D341Med (cell line): ENCODE data around the gene KIAA0825.
"Not testable (repeated sequence)": the region's sequence is repeated elsewhere in the genome, so short reads cannot be mapped to it uniquely, and the experiment has no call there.

ENCODE experiments used
- DNase-seq: peaks from one replicate; pipeline ENCODE4 v3.0.0; 2012; ENCODE audit warnings: low spot score

KIAA0825 gene

DNA sequence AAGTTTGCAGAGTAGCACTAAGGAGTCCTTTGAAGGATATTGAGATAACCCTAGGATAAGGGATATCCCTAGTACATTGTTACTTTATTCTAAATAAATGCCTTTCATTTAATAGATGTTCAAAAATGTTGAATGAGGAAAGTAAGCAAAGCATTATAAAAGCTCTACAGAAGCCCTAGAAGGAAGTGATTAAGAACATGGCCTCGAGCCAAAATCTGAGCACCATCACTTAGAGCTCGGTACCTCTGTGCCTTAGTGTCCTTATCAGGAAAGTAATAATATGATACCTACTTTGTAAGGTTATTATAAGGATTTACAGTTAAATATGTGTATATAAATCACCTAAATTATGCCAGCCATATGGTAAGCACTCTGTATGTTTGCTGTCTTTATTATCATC, 242.6 kb downstream of the KIAA0825 start:
- DNase-seq, result no peak

DNA sequence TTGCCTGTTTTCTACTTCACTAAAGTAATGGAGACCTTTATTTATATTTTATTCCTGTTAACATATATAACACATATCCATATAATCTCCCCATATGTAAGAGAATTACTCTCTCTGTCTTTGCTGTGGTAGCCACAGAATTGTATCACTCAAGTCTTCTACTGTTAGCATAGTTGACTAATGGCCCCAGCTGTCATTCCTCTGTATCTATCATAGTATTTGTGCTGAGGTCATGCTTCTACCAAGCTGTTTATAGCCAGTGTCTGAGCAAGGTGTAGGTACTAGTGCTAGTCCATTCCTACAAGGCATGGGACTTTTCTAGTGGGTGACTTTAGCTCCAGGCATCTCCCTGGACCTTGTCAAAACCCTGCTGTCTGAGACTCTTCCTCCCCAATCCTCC, 244.1 kb downstream of the KIAA0825 start:
- DNase-seq, result no peak

GRCh38 chr5:94367900-94368299, 250.5 kb downstream of the KIAA0825 start:
- no peak for DNase-seq

GRCh38 chr5:94366811-94367210, 251.6 kb downstream of the KIAA0825 start:
- DNase-seq, result no peak

DNA sequence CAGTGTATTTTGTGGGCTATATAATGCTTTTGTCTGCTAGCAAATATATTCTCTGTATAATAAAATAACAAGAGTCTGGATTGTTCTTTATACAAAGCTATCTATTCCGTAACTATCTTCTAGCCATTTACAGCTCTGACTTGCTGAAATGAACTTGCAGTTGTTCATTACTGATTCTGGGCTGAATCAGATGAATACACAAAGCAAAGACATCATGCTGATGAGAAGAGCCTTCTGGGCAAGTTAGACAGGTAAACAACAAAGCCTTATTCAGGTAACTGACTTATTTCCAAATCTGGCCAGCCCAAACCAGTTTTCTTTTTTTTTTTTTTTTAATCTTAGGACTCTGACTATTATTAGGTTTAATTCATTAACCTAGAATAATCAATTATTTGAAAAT, 255.5 kb downstream of the KIAA0825 start:
- DNase-seq, result no peak

DNA sequence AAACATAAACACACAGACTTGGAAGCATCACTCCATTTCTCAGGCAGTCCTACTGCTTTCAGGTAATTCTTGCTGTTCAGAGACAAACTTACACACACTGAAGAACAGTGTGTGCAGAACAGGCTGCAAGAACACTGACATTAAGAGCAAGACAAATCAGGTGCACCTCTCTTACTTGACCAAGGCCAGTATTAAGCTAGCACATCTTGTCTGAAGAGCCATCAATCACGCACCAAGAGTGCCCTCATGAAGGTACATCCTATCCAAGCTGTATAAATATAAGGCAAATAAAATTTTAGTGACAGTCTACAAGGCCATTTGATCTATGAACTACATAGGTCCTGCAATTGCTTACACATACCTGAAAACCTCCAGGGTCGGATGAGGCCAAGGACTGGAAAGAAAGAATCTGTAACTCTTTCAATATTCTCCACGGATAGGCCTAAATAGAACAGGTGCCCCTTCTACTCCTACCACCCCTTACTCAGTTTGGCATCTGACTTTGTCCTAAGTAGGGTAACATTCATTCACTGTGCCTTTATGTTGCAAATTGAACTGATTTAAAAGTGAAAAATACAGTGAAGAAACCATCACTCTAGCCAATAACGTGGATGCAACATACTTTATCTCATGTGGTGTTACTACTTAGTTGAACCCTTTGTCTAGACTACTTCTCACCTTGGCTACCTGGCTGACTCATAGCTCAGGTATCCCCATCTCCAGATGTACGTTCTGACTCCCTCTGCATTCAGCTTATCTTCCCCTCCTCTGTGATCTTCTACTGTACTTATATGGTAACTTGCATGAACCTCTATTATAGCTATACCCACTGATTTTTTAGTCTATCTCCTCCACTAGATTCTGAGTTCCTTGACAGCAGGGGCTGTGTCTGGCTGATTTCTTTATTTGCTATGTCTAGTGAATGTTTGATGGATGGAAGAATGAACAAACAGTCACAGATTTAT, 256.3 kb downstream of the KIAA0825 start:
- no peak for DNase-seq

DNA sequence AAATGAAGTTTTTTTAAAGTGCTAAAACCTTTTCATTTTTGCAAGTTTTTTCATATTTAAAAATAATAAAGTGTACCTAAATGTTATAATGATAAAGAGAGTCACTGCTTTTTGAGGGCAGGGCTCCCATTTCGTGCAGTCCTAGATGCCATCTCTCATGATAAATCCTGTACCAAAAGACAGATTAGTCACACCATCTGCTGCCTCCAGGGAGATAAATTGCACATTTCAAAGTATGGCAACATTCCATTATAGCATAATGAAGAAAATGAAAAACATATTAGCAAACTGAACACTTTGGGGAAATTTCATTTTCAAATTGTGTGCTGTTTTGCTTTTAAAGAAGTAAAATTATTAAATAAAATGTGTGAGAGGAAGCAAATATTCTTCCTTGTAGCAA, 257.2 kb downstream of the KIAA0825 start:
- DNase-seq, result no peak

DNA sequence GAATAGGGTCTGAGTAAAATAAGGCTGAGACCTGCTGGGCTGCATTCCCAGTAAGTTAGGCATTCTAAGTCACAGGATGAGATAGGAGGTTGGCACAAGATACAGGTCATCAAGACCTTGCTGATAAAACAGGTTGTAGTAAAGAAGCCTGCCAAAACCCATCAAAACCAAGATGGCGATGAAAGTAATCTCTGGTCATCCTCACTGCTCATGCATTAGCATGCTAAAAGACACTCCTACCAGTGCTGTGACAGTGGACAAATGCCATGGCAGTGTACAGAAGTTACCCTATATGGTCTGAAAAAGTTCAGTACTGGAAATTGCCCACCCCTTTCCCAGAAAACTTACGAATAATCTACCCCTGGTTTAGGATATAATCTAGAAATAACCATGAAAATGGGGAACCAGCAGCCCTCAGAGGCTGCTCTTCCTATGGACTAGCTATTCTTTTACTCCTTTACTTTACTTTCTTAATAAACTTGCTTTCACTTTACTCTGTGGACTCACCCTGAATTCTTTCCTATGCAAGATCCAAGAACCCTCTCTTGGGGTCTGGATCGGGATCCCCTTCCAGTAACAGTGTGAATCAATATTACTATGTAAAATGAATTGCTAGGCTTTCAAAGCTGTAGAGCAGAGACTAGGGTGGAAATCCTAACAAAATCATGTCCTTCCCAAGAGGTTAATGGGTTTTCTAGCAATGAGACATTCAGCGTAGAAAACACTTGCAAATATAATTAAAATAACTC, 257.8 kb downstream of the KIAA0825 start:
- no peak for DNase-seq

DNA sequence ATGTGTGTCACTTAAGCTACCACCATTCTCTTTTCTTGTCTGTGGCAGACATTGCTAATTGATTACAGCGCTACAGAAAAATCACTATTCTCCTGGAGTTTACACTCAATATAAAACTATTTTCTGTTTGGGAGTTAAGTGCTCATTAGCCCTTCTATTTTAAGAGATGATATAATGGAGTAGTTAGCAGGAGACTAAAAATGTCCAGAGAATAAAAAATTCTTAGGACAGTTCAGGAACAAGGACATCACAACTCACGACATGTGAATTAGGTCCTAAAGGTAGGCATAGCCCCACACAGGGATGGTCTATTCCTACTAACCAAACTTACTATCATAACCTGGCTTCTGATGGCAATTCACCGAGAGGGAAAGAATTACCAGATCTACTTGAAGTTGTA, 258.5 kb downstream of the KIAA0825 start:
- no peak for DNase-seq

DNA sequence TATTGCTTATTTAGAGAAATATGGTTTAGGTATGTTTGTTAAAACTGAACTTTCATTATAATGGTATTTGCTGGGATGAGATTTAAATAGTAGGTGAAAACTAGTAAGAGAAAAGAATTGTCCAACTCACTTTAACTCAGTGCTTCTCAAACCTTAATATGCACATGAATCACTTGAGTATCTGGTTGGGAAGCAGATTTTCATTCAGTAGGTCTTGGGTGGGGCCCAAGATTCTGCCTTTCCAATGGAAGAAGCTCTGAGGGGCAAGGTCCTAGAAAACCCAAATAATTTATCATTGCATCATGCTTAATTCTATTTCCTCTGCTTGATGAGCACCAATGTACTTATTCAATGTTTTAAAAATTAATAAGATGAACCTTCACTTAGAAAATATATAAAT, 262.6 kb downstream of the KIAA0825 start:
- DNase-seq, result no peak

GRCh38 chr5:94354837-94355485, 263.4 kb downstream of the KIAA0825 start:
- not testable (repeated sequence) for DNase-seq

DNA sequence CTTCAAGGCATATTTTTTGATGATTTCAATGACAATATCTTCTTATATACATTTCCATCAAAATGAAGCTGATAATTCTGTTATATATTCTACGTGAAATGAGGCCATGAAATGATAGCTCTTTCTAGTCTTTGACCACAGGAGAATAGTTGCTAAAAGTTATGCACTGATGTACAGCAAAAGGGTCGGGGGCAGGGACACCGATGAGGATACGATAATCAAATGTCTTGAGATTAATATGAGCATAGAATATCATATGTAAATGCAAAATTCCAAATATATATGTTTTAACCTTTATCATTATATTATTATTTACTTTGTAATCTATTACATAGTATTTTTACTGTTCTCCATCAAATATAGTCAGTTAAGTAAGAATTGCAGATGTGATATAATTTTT, 264.8 kb downstream of the KIAA0825 start:
- DNase-seq, result no peak

GRCh38 chr5:94347130-94347529, 271.3 kb downstream of the KIAA0825 start:
- DNase-seq, result no peak

DNA sequence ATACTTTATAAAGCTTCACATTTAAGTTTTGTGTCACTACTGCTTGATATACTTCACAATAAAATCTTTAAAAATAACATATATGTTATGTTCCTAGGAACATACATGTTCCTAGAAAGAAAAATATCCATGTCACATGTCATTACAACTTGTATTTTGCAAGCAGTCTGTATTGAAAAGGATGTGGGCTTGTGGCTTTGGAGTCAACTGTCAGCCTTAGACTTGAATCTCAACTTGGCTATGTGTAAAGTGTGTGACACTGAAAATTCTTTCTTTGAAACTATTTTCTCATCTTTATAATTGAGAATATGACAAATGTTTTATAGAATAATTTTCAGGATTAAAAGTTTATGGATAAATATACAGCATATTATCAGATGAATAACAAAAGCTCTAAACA, 273.1 kb downstream of the KIAA0825 start:
- DNase-seq, result no peak

DNA sequence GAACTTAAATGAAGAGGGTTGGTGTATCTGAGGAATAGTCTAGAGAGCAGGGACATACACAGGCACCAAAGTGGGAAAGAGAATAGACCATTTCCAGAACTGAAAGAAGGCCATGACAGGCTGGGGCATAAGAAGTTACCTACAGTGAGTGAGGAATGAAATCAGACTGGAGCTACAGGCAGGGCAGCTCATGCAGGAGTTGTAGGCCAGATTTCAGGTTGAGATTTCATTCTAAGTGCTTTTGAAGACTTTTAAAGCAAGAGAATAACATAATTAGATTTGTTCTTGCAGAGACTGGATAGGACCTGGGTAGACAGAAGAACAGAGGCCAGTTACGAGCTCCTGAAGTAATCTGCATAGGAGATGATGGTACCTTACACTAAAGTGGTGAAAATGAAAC, 280.8 kb downstream of the KIAA0825 start:
- no peak for DNase-seq

DNA sequence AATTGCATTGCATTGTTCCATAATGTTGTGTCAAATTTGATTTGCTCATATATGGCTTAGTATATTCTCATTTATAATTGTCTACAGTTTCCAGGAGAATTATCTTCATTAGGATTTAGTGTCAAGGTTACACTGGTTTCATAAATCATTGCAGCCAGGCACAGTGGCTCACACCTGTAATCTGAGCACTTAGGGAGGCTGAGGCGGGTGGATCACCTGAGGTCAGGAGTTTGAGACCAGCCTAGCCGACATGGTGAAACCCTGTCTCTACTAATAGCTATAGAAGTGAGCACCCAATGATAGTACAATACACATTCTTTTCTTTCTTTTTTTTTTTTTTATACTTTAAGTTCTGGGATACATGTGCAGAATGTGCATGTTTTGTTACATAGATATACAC, 282.5 kb downstream of the KIAA0825 start:
- DNase-seq, result no peak

DNA sequence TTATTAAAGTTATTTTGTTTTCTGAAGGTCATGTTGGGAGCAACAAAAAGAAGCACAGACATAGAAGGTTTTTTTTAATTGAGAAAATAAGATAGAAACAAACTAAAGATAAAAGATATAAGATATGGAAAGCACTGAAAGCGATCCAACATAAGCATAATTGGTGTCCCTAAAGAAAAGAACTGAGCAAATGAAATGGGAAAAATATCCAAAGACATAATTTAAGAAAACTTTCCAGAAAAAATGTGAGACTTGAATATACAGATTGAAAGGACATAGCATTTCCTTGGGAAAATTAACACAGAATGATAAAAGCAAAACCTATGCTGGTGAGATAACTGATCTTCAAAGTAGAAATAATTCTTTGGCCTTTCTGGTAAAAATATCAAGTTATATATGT, 289.3 kb downstream of the KIAA0825 start:
- DNase-seq, result no peak

DNA sequence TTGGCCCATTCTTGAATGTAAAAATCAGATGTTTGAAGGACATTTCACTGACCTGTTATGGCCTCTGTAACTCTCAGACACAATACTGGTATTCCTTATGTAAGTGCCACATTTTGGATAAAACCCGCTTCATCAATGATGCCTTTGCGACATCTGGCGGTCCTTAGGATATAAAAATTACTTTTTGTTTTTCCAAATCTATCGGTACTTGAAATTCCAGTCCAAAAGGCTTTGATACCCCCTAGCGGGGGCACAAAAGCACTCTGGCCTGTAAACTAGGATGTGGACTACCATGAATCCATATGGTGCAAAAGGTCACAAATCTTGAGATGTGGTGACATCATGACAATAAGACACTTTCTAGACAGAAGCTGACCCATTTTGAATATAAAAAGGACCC, 291.8 kb downstream of the KIAA0825 start:
- DNase-seq, result no peak

- DNase-seq, result no peak
Observed at GRCh38 chr5:94316916-94317838, 301.2 kb downstream of the KIAA0825 start.

DNA sequence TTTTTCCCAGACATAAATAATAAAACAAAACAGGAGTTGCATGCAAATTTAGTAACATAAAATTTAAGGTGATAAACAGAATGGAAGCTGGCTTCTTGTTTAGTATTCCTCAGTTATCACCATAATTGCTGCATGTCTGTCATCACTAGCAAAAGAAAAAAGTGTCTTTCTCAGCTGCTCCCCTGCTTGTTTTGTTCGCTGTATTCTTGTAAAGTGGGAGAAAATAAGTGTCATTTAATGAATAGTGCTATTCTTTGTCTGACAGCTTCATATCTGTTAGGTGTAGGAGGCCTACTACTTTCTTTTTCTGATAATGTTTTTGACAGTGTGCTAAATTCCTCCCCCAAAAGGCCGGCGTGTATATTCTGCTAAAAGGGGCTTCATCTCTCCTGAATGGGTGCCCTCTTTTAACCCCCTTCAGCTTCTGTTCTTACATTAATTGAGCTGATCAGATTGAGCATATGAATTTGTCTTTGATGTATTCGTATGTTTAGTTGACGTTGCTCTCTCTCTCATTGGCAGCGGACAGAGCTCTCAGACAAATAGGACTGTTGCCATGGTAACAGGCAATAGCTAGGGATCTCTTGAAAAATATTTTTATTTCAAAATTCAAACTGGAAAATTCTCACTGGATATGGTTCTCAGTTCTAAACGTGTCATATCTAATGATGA, 303.8 kb downstream of the KIAA0825 start:
- DNase-seq, result no peak

DNA sequence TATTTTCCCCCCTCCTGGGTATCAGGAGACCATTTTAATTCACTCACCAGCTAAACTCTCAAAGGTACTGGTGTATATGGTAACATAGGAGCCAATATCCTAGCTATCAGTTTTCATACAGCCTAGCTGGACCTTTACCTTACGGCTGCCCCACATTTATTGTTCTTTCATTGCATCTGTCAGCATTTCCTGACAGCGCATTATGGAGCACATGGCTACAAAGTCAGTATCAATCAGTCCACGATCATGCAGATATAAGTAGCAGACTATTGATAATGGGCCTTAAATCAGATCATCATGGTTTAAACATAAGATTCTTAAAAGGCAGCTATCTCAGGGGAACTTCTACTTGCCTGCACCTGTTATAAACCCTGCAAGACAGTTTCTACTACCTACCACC, 304.7 kb downstream of the KIAA0825 start:
- no peak for DNase-seq
